NCI-H1694 (cell line): ENCODE results near the gene GPR89A.
"Not testable (repeated sequence)": the region's sequence is repeated elsewhere in the genome, so short reads cannot be mapped to it uniquely, and the experiment has no call there.

Experiments used
- DNase-seq: peaks from one replicate; lab custom pipeline; 2025; lab: John Stamatoyannopoulos, UW

GPR89A gene

DNA sequence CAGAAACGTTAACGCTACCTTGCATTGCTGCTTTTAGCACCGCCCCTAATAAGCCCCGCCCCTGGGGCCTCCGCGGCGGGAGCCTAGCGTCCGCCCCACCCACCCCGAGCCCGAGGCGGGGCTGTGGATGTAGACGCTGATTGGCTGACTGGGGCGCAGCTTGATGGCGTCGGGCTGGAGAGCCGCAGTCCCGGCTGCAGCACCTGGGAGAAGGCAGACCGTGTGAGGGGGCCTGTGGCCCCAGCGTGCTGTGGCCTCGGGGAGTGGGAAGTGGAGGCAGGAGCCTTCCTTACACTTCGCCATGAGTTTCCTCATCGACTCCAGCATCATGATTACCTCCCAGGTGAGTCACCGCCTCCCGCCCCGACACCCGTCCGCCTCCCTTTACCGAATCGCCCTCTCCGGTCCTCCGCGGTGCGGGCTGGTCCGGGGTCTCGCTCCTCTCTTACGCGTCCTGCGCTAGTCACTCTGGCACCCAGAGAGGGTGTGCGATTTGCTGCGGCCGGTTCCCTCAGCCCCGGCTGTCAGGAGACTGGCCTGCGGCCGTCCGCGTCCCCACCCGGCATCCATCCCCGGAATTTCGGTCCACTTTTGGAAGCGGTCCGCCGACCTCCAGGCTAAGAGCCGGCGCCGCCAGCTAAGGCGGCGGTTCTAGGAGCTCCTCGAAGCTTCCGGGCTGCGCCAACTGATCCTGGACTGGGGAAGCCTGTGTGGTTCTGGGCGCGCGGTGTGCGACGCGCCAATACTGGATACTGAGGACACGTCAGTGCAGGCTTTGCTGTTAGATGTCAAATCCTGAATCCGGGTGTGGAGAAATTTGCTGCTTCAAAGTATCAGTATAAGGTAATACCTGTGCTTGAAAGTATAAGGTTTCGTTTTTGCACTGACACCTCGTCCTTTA, at the start of gene GPR89A:
Gene GPR89A (plus strand): TSS at position 156 of the 901 bp plus-strand sequence. CDS start 146 bp downstream, at position 302.
- peak; percentile 86 for DNase-seq

DNA sequence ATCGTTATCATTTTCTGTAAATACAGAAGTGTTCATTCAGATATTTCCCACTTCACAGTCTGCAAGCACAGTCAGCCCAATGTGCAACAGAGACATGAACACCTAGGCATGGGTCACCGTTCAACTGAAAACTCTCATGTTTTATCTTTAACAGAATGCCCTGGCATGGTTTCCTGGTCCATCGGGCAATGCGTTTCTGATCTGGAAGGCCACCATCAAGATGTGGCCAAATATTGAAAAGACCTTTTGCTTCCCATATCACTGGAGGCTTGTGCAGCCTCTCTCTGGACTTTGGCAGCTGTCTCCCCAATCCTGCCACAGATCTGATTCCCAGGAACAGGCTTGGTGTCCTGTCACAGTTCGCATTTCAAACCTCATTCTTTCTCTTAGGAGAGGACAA, 21.0 kb upstream of the GPR89A start:
- DNase-seq, result not testable (repeated sequence)

DNA sequence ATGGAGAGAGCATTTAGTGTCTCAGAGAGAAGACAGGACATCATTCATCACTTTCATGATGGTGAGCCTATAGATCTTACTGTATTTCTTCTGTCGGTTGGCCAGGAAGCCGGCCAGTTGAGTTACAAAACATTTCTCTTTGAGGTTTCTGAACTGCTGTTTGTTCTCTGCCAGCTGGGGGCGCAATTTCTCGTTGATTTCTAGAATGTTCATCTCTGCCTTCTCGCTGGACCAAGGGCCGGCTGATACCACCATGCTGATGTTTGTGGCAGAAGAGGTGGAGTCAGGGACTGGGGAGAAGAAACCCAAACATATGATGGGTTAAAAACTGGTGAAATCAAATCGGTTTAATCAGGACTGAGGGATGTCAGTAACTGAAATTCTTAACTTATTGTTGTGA, 17.0 kb upstream of the GPR89A start:
- DNase-seq, result not testable (repeated sequence)

DNA sequence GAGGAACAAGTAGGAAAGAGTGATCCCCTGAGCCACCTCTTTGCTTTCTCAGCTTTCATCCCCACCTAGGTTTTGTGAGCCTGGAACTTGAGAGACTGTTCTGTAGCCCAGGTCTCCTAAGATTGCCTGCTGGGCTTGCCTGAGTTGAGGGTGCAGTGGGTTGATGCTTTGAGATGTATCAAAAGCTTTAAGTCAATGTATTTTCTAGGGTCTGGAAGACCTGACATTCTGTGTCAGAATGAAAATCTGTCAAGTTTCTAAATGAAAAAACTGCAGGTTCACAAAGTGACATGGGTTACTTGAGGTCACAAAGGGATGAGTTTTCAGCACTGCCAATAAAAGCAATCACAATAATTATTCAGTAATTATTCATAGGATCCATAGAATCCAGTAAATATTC, 15.4 kb upstream of the GPR89A start:
- DNase-seq, result not testable (repeated sequence)

DNA sequence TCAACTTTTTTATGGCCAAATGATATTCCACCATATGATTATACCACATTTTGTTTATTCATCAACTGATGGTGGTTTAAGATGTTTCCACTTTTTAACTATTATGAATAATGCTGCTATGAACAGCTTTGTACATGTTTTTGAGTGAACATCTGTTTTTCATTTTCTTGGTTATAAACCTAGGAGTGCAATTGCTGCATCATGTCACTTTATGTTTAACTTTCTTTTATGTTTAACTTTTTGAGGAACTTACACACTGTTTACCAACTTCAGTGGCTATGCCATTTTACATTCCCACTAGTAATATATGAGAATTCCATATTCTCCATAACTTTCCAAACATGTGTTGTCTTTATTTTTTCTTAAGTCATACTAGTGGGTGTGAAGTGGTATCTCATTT, 12.4 kb upstream of the GPR89A start:
- not testable (repeated sequence) for DNase-seq

DNA sequence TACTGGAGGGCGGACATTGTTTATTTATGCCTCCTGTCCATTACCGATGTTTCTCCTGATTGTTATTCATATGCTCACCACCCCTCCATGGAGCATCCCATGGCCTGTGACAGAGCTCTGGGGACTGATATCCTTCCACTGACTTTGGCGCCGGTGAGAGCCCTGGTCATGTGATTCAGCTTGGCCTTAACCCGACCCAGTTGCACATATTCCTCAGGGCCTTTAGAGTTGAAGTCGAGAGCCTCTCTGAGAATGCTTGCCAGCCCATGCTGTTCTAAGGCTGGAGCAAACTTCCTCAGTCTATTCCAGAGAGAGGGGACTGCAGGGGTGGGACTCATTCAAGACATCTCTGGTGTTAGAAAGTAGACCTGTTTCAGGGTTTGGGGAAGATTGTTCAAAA, 11.6 kb upstream of the GPR89A start:
- not testable (repeated sequence) for DNase-seq

DNA sequence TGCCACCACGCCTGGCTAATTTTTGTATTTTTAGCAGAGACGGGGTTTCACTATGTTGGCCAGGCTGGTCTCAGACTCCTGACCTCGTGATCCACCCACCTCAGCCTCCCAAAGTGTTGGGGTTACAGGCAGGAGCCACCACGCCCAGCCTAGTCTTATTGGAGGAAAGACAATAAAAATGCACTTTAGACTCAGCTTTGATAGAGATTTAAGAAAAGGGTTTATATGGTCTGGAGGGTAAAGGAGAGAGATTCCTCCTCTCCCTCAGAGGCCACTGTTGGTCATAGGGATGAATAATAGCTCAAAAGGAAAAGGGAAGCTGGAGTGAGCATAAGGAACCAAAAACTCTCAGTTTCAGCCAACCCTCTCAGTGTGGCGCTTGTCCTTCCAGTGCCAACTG, 8.4 kb upstream of the GPR89A start:
- DNase-seq, result not testable (repeated sequence)

DNA sequence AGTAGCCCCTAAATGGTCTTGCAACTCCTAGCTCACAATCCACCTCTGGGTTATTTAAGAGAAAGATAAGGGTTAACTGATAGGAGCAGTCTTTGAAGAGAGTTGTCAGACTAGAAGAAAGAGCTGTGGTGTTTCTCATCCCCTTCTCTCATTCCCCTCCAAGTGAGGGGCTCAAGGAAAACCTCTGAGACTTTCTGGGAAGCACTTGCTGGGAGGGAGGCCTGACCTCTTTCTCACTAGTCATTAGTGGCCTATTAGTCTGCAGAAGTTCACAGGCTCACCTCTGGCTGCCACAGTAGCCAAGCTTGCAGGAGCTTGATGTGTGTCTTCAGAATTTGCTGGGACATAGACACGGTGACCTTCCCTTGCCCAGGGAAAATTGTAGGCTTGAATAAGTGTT, 6.2 kb upstream of the GPR89A start:
- DNase-seq, result no peak

DNA sequence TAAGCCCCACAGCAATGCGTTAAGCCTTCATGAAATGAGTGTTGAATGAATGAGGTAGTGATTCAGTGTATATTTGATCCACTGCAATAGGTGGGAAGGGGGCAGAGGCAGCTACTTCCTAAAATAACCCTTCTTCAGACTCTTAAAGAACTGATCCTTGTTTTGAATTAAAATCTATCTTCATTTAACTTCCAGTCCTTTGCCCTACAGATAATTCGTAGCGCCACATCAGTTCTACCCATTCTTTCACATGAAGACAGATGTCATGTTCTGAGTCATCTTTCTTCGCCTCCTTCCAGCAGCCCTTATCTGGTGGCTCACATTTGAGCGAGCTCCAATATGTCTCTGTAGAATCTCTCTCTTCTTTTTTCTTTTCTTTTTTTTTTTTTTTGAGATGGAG, 948 bp upstream of the GPR89A start:
- DNase-seq, result not testable (repeated sequence)

DNA sequence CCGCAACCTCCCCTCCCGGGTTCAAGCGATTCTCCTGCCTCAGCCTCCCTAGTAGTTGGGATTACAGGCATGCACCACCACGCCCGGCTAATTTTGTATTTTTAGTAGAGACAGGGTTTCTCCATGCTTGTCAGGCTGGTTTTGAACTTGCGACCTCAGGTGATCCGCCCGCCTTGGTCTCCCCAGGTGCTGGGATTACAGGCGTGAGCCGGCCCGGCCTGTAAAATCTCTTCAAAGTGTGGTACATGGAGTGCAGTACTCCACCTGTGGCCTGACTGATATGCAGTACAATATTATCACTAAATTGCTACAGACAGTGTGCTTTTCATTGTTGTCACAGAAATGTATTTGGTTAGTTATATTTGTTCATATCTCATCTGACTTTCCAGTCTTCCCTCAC, 499 bp upstream of the GPR89A start:
- not testable (repeated sequence) for DNase-seq

DNA sequence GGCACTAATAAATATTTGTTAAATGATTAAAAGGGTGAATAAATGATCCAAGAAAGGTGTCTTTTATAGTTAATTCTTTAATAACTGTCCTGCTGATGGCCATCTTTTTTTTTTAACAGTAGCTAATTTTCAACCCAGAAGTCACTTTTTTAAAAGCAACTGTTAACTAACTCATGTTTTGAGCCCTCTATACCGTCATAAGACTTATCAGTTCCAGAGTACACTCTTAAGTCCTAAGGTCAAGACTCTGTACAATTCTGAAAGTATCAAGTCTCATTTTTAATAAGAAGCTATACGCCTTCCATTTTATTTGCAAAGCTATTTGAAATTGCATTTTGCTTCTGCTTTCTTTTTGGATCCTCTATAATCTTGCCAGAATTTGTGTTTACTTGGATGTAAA, 3.0 kb downstream of the GPR89A start:
- not testable (repeated sequence) for DNase-seq

DNA sequence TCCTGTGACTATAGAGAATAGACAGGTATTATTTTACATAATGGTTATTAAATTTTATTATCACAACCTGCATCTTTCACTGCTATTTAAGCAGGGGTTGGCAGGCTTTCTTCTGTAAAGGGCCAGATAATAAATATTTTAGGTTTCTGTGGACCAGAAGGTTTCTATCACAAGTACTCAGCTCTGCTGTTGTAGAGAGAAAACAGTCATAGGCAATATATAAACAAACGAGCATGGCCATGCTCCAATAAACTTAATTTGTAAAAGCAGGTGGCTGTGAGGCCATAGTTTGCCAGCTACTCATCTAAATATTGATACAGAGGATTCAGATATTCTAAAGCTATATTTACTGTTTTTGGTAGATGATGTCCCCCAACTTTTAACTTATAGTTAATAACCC, 12.3 kb downstream of the GPR89A start:
- not testable (repeated sequence) for DNase-seq

DNA sequence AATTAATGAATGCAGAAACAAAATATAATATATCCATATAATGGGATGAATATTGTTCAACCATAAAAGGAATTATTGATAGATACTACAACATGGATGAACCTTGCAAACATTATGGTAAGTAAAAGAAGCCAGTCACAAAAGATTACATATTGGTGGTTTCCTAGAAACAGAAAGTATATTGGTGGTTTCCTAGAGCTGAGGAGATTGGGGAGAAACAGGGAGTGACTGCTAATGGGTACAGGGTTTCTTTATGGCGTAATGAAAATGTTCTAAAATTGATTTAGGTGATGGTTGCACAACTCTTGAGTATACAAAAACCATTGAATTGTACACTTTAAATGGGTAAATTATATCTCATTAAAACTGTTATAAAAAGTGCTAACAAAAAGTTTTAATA, 14.4 kb downstream of the GPR89A start:
- DNase-seq, result not testable (repeated sequence)

DNA sequence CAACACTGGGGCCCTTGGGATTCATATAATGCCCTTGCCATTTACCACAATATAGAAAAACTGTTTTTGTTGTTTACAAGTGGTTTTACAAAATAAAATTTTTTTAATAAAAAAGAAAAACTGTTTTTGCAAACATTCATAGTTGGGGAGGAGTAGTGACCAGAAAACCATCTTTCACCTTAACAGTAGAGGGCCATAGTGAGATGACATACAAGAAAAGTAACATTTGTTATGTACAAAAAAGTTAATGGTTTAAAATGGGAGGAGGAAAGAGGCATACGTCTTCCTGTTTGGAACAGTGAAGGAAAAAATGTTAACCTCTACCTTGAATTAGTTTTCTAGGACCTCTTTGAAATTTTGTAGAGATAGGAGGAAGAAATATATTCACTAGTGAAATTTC, 28.4 kb downstream of the GPR89A start:
- DNase-seq, result not testable (repeated sequence)

DNA sequence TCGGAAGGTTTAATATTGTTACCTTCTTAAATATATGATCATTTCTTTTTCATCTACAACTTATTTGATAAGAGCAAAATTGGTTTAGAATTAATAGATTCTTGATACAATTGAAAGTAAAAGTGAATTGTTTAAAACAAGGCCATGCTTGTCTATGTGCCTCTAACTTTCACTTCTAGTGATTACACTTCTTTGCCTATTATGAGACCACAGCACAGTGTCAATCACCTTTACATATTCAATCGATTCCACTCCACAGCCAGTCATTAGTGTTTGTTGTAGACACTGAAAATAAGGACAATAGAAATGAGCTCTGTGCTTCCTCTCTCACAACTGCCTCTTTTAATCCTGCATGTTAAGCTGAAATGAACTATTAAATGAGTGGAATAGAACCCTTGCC, 34.1 kb downstream of the GPR89A start:
- DNase-seq, result not testable (repeated sequence)

DNA sequence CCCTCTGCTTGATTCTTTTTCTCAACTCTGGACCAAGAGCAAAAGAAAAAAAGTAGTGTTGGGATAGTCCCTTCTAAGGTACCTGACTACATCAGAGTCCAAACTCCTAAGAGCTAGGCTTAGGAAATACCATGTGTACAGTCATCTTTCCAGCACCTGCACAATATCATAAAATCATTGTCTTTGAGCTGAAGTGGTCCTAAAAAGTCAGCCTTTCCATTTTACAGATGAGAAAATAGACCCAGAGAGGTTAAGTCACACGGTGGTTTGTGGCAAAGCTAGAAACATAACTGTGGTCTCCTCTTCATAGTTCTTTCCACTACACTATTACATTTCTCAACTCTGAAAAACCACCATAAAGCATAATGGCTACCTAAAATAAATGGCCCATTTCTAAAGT, 36.2 kb downstream of the GPR89A start:
- DNase-seq, result not testable (repeated sequence)

DNA sequence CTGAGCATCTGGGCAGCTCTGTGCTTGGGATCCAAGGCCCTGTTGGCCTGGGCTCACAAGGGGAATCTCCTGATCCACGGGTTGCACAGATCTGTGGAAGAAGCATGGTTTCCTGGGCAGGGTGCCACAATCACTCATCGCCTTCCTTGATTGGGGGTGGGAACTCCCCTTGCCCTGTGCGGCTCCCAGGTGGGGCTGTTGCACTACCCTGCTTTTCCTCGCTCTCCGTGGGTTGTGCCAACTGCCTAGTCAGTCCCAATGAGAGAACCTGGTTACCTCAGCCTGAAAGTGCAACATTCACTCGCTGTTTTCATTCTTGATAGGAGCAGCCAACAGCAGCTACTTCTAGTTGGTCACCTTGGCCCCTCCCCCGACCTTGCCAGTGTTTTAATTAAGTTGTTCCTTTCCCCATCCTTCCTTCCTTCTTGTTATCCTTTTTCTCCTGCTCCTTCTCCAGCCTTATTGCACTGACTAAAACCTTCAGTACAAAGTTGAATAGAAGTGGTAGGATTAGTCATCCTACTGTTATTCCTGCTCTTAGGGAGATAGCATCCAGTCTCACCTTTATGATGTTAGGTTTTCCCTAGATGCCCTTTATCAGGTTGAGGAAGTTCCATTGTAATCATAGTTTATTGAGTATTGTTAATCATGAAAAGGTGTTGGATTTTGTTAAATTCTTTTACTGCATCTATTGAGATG, 48.6 kb downstream of the GPR89A start:
- not testable (repeated sequence) for DNase-seq

DNA sequence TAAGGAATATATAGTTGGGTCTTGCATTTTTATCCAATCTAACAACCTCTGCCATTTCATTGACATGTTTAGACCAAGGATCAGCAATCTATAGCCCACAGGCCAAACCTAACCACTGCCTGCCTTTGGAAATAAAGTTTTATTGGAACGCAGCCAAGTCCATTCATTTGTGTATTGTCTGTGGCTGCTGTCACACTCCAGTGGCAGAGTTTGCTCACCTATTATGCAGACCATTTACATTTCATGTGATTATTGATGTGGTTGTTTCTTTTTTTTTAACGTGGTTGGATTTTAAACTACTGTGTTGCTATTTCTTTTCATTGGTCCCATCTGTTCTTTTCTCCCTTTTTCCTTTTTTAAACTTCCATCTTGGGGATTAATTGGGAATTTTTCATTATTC, 54.7 kb downstream of the GPR89A start:
- not testable (repeated sequence) for DNase-seq

DNA sequence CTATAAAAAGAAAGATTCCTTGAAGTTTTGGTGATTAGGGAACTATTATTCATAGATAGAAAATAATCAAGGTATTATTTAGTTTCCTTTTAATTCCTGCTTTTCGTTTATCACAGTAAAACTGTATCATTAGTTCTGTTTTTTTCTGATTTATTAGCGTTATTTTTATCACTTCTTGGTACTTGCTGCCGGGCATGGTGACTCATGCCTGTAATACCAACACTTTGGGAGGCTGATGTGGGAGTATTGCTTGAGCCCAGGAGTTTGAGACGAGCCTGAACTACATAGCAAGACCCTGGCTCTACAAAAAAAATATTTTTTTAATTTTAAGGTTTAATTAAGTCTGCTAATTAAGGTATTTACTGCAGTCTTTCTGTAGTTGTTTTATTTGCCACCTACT, 57.2 kb downstream of the GPR89A start:
- not testable (repeated sequence) for DNase-seq

DNA sequence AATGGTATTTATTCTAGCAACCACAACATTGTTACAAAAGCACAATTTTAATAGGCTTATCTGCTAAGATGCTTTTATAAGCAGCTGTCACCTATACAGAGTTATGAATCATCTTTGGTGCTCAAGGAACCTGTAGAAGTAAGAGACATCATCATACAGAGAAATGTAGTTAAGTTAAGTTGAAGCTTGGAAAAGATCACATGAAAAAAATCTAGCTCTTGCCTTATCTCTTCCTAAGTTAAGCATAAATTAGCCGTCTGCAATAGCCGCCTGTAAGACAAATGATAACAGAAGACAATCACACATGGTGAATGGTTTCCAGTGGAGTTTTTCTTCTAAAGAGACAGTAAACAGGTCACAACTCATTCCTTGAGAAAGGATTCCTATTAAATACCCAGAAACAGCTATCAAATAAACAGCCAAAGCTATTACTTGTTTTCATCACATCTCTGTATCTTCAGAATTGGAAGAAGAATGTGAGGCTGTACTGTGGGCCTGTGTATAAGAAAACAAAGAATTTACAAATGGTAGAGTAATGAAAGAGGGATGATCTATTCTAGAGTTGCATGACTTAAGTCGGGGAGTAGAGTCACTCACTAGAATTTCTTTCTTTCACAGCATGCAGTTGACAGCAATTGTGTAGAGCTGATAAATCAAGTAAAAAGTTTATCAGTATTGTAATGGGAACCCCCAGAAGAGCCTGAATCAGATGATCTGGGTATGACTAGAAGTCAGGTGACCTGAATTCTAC, 63.4 kb downstream of the GPR89A start:
- DNase-seq, result not testable (repeated sequence)

DNA sequence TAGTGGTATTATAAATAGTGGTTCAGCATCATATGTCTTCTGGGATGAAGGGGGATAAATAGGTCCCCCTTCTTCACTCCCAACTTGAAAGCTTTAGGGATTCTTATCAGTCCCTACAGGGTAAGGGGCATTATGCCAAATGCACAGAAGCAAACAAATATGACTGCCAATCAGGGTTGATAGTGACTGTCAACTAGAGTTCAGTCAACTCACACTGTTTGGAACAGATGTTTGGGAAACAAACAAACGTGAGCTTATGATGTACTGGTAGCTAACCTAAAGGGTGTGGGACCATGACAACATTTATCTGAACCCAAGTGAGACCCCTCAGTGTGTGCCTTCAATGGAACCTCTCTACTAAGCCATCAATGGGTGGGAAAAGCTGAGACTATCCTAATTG, 65.4 kb downstream of the GPR89A start:
- not testable (repeated sequence) for DNase-seq

DNA sequence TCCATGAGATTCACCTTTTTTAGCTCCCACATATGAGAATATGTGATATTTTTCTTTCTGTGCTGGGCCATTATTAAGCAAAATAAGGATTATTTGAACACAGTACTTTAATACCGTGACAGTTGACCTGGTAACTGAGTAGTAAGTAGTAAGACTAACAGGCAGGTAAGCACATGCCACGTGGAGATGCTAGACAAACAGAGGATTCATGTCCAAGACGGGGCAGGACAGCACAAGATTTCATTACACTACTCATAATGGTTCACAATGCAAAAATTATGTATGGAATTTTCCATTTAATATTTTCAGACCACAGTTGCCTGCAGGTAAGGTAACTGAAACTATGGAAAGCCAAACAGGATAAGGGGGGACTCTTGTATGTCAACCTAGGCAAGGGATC, 77.1 kb downstream of the GPR89A start:
- not testable (repeated sequence) for DNase-seq
